Uterus (tissue), 4 donors: ENCODE results near the gene SAP25. TPM values are rescaled to one million over a fixed set of nuclear protein-coding genes. Genes with fewer than 3 reads are reported as not detected.

Experiments
- DNase-seq, 2 donors: peaks; one replicate each; pipeline ENCODE4 v3.0.0-alpha.2; 2019 to 2020
- H3K27ac ChIP-seq, 2 donors: fragments of 200-600 bp; sonication (generic); 1 replicate in 1 of 2; 2 replicates in 1 of 2; pipeline ENCODE4 v1.5.1; 2016 to 2018
- H3K27me3 ChIP-seq, 2 donors: fragments of 200-600 bp; sonication (generic); one replicate each; pipeline ENCODE4 v1.5.1; 2018 to 2019; ENCODE audit warnings: control low read depth in 1 of 2
- H3K36me3 ChIP-seq, 2 donors: fragments of 200-600 bp; sonication (generic); one replicate each; pipeline ENCODE4 v1.5.1; 2019; ENCODE audit warnings: control low read depth in 1 of 2
- H3K4me1 ChIP-seq, 2 donors: fragments of 200-600 bp; sonication (generic); one replicate each; pipeline ENCODE4 v1.5.1; 2018 to 2019; ENCODE audit warnings: control low read depth in 1 of 2
- H3K4me3 ChIP-seq, 2 donors: fragments of 200-600 bp; sonication (generic); 1 replicate in 1 of 2; 2 replicates in 1 of 2; pipeline ENCODE4 v1.5.1; 2018 to 2019; ENCODE audit warnings: mild to moderate bottlenecking in 1 of 2
- H3K9me3 ChIP-seq, 2 donors: fragments of 200-600 bp; sonication (generic); one replicate each; pipeline ENCODE4 v1.5.1; 2019; ENCODE audit warnings: control low read depth in 1 of 2
- POLR2A ChIP-seq, 2 donors: fragments of 450-650 bp; IDR thresholded peaks; one replicate each; pipeline ENCODE4 v1.6.1; 2016; ENCODE audit warnings: antibody characterized with exemption in 2 of 2, mild to moderate bottlenecking in 1 of 2, moderate library complexity in 1 of 2
- intact Hi-C: fragments of 100-400 bp; cut with DNase I; formaldehyde crosslinking; loops from one replicate; pipeline ENCODE4 v1.15.1; 2023; ENCODE audit warnings: low total_unique reads
- total RNA-seq, 4 donors: library from RNA; depleted of rRNA in 3 of 4; stranded (reverse); fragments of >200 nt in 3 of 4; gene quantifications; one replicate each; pipeline versions ENCODE4 v1.1.0 to v1.2.4, GENCODE V29; 2014 to 2023
- TF ChIP-seq, protein P1 (sequence below), 4 experiments: fragments of 200-600 bp in 2 of 4; fragments of 450-650 bp in 2 of 4; sonication (generic) in 2 of 4; IDR thresholded peaks; one replicate each; pipeline ENCODE4 v1.5.1; 2016 to 2019; ENCODE audit warnings: antibody characterized with exemption in 4 of 4, mild to moderate bottlenecking in 2 of 4, moderate library complexity in 1 of 4
- donor health status: DM: yes; HTN: yes; CAD: no.

Gene SAP25
- total RNA-seq, 4 donors from 2014 or later, result 0.69 to 6.0 TPM; not detected in 2

DNA sequence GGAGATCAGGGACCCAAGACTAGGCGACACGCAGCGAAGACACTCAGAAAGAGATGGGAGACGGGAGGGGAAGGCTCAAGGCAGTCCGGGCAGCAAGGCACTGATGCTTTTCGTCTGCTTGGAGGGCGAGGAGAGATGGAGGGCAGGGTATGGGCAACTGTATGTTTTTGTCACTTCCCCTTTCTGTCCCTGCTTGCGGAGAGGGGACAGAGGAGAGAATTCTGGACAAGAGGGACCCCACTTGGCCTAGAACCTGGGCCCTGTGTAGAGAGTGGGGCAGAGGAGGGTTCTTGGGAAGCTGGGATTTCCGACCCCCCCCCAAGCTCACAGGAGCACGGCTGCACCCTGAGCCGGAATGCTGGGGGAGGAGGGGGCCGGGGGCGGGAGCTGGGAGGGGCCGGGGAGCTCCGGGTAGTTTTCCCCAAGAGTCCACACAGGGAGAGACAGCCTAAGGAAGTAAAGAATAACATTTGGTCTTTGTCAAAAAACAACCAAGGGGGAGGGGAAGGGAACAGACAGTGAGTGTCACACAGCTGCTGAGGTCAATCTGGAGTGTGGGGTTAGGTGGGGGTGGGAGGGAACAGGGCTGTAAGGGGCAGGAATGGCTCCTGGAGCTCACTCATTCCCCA lies 10.5 kb upstream of the SAP25 start:
- TF ChIP-seq, protein P1, sequence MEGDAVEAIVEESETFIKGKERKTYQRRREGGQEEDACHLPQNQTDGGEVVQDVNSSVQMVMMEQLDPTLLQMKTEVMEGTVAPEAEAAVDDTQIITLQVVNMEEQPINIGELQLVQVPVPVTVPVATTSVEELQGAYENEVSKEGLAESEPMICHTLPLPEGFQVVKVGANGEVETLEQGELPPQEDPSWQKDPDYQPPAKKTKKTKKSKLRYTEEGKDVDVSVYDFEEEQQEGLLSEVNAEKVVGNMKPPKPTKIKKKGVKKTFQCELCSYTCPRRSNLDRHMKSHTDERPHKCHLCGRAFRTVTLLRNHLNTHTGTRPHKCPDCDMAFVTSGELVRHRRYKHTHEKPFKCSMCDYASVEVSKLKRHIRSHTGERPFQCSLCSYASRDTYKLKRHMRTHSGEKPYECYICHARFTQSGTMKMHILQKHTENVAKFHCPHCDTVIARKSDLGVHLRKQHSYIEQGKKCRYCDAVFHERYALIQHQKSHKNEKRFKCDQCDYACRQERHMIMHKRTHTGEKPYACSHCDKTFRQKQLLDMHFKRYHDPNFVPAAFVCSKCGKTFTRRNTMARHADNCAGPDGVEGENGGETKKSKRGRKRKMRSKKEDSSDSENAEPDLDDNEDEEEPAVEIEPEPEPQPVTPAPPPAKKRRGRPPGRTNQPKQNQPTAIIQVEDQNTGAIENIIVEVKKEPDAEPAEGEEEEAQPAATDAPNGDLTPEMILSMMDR (IDR thresholded peaks at IDR 0.05), result no peak
- no peak for TF ChIP-seq POLR2A (IDR thresholded peaks at IDR 0.05)
- Histone ChIP-seq H3K27me3 (no peaks in the 10 kb centered on the region), H3K27ac (peak overlapping the region; percentile 89 to 91), H3K4me3 (peak overlapping the region; percentile 5 to 86), H3K36me3 (no peaks in the 10 kb centered on the region), H3K9me3 (no peaks in the 10 kb centered on the region), H3K4me1 (peaks cover 6 to 23% of the 10 kb centered on the region in 2 donors)
- no peak for DNase-seq
- intact Hi-C loops, result loop anchor here (10.0 kb wide), 1 partner anchor 91 kb away; the partner anchor contains the start of gene GNB2

DNA sequence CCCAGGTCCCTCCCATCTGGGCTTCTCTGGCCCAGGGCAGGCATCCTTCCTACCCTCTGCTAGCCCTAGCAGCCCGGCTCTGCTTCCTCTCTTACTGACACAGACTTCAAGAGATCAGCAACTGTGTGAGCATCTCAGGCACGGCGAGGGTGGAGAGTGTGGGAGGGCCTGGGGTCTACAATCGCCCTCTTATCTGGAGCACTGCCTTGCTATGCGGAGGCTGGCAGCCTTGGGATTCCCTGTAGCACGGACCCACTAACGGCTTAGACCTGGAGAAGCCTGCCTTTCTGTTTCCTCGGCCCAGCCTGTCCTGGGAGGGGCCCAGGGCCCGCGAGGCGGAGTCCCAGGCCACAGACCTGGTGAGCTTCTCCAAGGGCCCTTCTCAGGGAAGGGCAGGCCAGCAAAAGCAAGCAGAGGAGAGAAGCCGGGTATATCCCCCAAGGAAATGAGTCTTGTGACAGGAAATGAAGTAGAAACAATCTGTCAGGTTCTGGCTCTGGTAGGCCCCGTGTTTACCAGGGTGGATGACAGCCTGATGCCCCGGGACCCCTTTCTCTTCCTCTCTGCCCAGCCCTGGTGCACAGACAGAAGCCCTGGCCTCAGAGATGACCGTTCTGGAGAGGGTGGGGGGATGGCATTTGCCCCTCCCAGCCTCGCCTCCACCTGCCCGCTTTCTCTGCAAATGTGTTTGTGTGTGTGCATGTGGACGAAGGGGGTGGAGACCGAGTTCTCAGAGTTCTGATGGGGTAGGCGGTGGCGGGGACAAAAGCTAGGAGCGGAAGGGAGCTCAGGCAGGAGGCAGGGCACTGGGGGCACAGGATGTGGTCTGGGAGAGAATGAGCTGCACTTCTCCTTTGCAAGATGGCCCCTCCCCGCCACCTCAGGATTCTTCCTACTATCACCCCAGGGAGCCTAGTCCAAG lies 9.7 kb upstream of the SAP25 start:
- intact Hi-C loops, result loop anchor here (10.0 kb wide), 1 partner anchor 91 kb away; the partner anchor contains the start of gene GNB2
- H3K36me3 ChIP-seq, result no peaks in the 10 kb centered on the region
- peak overlapping the region in 1 of 2 donors; percentile 86 for H3K4me3 ChIP-seq
- no peaks in the 10 kb centered on the region for H3K9me3 ChIP-seq
- no peaks in the 10 kb centered on the region for H3K27me3 ChIP-seq
- no peak for DNase-seq
- H3K4me1 ChIP-seq, result peaks cover 6 to 23% of the 10 kb centered on the region in 2 donors
- TF ChIP-seq, protein P1 (IDR thresholded peaks at IDR 0.05), result no peak
- TF ChIP-seq POLR2A (IDR thresholded peaks at IDR 0.05), result no peak
- H3K27ac ChIP-seq, result peak overlapping the region; percentile 89 to 91

DNA sequence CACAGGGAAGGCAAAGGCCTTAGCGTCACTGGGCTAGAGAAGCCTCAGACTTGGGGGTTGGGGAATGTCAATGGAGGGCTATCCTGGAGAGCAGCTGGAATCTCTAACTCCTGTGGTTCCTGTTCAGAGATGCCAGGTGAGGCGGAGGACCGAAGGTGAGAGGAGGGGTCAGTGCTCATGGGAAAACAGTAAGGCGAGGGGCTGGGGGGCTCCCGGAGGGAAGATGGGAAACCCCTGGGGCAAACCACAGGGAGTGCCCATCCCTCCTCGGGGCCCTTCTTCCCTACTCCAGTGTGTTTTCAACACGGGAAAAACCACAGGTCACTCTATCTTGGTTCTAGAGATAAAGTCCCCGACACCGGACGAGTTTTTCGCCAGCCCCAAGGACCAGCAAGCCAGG lies 8.9 kb upstream of the SAP25 start:
- Histone ChIP-seq H3K4me1 (peaks cover 6 to 23% of the 10 kb centered on the region in 2 donors), H3K4me3 (no peak overlapping the region), H3K27ac (peak overlapping the region; percentile 27 to 91), H3K27me3 (no peaks in the 10 kb centered on the region), H3K9me3 (no peaks in the 10 kb centered on the region), H3K36me3 (no peaks in the 10 kb centered on the region)
- DNase-seq, result no peak
- intact Hi-C loops, result loop anchor here (10.0 kb wide), 1 partner anchor 92 kb away; the partner anchor contains the start of gene GNB2
- TF ChIP-seq POLR2A (IDR thresholded peaks at IDR 0.05), result no peak
- TF ChIP-seq, protein P1 (IDR thresholded peaks at IDR 0.05), result no peak

DNA sequence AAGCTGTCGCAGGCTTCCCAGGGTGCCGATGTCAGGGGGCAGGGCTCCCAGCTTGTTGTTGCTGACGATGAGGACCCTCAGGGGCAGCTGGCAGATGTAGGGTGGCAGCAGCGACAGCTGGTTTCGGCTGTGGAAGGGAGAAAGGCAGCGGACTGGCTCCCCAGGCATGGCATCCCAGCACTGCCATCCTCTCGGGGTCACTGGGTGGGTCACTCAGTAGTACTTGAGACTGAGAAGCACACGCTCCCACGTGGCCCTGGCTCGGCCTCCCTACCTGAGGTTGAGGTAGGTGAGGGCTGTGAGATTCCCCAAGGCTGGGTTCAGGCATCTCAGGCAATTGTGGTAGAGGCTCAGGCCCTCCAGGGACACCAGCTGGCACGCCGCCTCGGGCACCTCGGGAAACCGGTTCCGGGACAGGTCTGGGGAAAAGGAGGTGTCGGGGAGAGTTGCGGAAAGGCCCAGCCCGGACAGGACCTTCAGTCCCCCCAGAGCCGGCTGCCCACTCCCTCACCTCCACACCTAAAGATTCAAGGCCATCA lies 8.4 kb upstream of the SAP25 start:
- Histone ChIP-seq H3K36me3 (no peaks in the 10 kb centered on the region), H3K27ac (no peak overlapping the region), H3K4me1 (peaks cover 6 to 23% of the 10 kb centered on the region in 2 donors), H3K4me3 (no peak overlapping the region), H3K27me3 (no peaks in the 10 kb centered on the region), H3K9me3 (no peaks in the 10 kb centered on the region)
- TF ChIP-seq, protein P1 (IDR thresholded peaks at IDR 0.05), result no peak
- TF ChIP-seq POLR2A (IDR thresholded peaks at IDR 0.05), result no peak
- DNase-seq, result no peak
- intact Hi-C loops, result loop anchor here (10.0 kb wide), 1 partner anchor 93 kb away; the partner anchor contains the start of gene GNB2
